ENCODE measurements around the gene EPS8L3.
"Not testable (repeated sequence)": the region's sequence is repeated elsewhere in the genome, so short reads cannot be mapped to it uniquely, and the experiment has no call there.

- TF ChIP-seq, protein P1, sequence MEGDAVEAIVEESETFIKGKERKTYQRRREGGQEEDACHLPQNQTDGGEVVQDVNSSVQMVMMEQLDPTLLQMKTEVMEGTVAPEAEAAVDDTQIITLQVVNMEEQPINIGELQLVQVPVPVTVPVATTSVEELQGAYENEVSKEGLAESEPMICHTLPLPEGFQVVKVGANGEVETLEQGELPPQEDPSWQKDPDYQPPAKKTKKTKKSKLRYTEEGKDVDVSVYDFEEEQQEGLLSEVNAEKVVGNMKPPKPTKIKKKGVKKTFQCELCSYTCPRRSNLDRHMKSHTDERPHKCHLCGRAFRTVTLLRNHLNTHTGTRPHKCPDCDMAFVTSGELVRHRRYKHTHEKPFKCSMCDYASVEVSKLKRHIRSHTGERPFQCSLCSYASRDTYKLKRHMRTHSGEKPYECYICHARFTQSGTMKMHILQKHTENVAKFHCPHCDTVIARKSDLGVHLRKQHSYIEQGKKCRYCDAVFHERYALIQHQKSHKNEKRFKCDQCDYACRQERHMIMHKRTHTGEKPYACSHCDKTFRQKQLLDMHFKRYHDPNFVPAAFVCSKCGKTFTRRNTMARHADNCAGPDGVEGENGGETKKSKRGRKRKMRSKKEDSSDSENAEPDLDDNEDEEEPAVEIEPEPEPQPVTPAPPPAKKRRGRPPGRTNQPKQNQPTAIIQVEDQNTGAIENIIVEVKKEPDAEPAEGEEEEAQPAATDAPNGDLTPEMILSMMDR (IDR thresholded peaks at IDR 0.05), result not testable (repeated sequence)
- not testable (repeated sequence) for TF ChIP-seq POLR2A (IDR thresholded peaks at IDR 0.05)
These were observed 7.4 kb downstream of the EPS8L3 start for GRCh38 chr1:109756325-109756724.

Data from upper lobe of left lung (tissue), 4 donors.